OCI-LY1 (cell line): ENCODE data around the gene NMBR.

Experiments
- H2AFZ ChIP-seq: fragments of 200-600 bp; sonication (generic), shearing (Covaris generic); 2 replicates; pipeline ENCODE4 v1.6.0; 2014; ENCODE audit warnings: antibody characterized with exemption, mild to moderate bottlenecking, low read length
- H3F3A ChIP-seq: fragments of 200-600 bp; sonication (generic), shearing (Covaris generic); 2 replicates; pipeline ENCODE4 v1.6.0; 2014; ENCODE audit warnings: mild to moderate bottlenecking, antibody characterized with exemption, low read length, moderate library complexity; ENCODE audit not compliant: insufficient read depth
- H3K27ac ChIP-seq: fragments of 200-600 bp; sonication (generic); 2 replicates; pipeline ENCODE4 v1.5.1; 2014; ENCODE audit warnings: low read length, mixed run types, mild to moderate bottlenecking, low read depth; ENCODE audit not compliant: poor library complexity, severe bottlenecking
- H3K27me3 ChIP-seq: fragments of 200-600 bp; sonication (generic); 2 replicates; pipeline ENCODE4 v1.6.0; 2014; ENCODE audit warnings: antibody characterized with exemption, mild to moderate bottlenecking, low read length, moderate library complexity; ENCODE audit not compliant: insufficient read depth
- H3K36me3 ChIP-seq: fragments of 200-600 bp; sonication (generic); 2 replicates; pipeline ENCODE4 v1.6.1; 2014; ENCODE audit warnings: mild to moderate bottlenecking, antibody characterized with exemption, low read length, moderate library complexity, mixed read lengths; ENCODE audit not compliant: insufficient read depth
- H3K4me1 ChIP-seq: fragments of 200-600 bp; sonication (generic); 2 replicates; pipeline ENCODE4 v1.5.1; 2014; ENCODE audit warnings: mild to moderate bottlenecking, low read length, moderate library complexity; ENCODE audit not compliant: insufficient read depth, severe bottlenecking
- H3K4me2 ChIP-seq: fragments of 200-600 bp; sonication (generic), shearing (Covaris generic); 2 replicates; pipeline ENCODE4 v1.6.1; 2014; ENCODE audit warnings: low read length
- H3K4me3 ChIP-seq: fragments of 200-600 bp; sonication (generic); 2 replicates; pipeline ENCODE4 v1.5.1; 2014; ENCODE audit warnings: low read length, low read depth, mild to moderate bottlenecking, mixed read lengths; ENCODE audit not compliant: poor library complexity, severe bottlenecking
- H3K79me2 ChIP-seq: fragments of 200-600 bp; shearing (Covaris generic); 2 replicates; pipeline ENCODE4 v1.6.1; 2016; ENCODE audit warnings: mixed run types, low read length, mixed read lengths; ENCODE audit not compliant: insufficient read depth
- H3K9ac ChIP-seq: fragments of 200-600 bp; sonication (generic), shearing (Covaris generic); 2 replicates; pipeline ENCODE4 v1.6.1; 2014; ENCODE audit warnings: mild to moderate bottlenecking, low read length, mixed read lengths
- H3K9me2 ChIP-seq: fragments of 200-600 bp; sonication (generic), shearing (Covaris generic); 2 replicates; pipeline ENCODE4 v1.6.1; 2014; ENCODE audit warnings: low read depth, mild to moderate bottlenecking, low read length, mixed read lengths
- H3K9me3 ChIP-seq: fragments of 200-600 bp; shearing (Covaris generic); 2 replicates; pipeline ENCODE4 v1.6.1; 2014; ENCODE audit warnings: low read length, mixed read lengths
- H4K20me1 ChIP-seq: fragments of 200-600 bp; sonication (generic), shearing (Covaris generic); 2 replicates; pipeline ENCODE4 v1.6.0; 2016; ENCODE audit warnings: mild to moderate bottlenecking, low read length; ENCODE audit not compliant: insufficient read depth
- CTCF ChIP-seq: fragments of 200-600 bp; sonication (generic), shearing (Covaris generic); IDR thresholded peaks from 2 replicates; pipeline ENCODE4 v1.5.1; 2017; ENCODE audit warnings: mild to moderate bottlenecking, antibody characterized with exemption, low read length, moderate library complexity, mixed read lengths
- EZH2 ChIP-seq: fragments of 200-600 bp; sonication (generic), shearing (Covaris generic); IDR thresholded peaks from 2 replicates; pipeline ENCODE4 v1.8.0; 2017; ENCODE audit warnings: borderline replicate concordance, mixed run types, mild to moderate bottlenecking, antibody characterized with exemption, low read length, moderate library complexity, mixed read lengths

The NMBR gene

GRCh38 chr6:142045380-142046278 lies 101.3 kb downstream of the NMBR start:
- Histone ChIP-seq H3K4me3 (no peak overlapping the region), H3K9me3 (no peaks in the 10 kb centered on the region), H2AFZ (no peak overlapping the region), H3K4me1 (no peaks in the 10 kb centered on the region), H3K36me3 (no peaks in the 10 kb centered on the region), H3K27ac (no peak overlapping the region), H3K9me2 (no peaks in the 10 kb centered on the region), H3K27me3 (no peaks in the 10 kb centered on the region; the same call in 1 of the 2 replicates), H3K4me2 (no peak overlapping the region), H3K79me2 (no peaks in the 10 kb centered on the region), H4K20me1 (no peaks in the 10 kb centered on the region), H3K9ac (no peak overlapping the region), H3F3A (no peaks in the 10 kb centered on the region)
- TF ChIP-seq EZH2: no peak
- TF ChIP-seq CTCF: peak; percentile 24; the same call in 1 of the 2 replicates

- Histone ChIP-seq H3K79me2 (no peaks in the 10 kb centered on the region), H4K20me1 (no peaks in the 10 kb centered on the region), H3K4me2 (no peak overlapping the region)
These were observed 111.0 kb downstream of the NMBR start for GRCh38 chr6:142035890-142036289.

GRCh38 chr6:142031035-142031434 lies 115.9 kb downstream of the NMBR start:
- Histone ChIP-seq H4K20me1 (no peaks in the 10 kb centered on the region), H3K4me3 (no peak overlapping the region), H3K36me3 (no peaks in the 10 kb centered on the region), H2AFZ (no peak overlapping the region), H3K79me2 (no peaks in the 10 kb centered on the region), H3K27ac (no peak overlapping the region), H3K9me3 (no peaks in the 10 kb centered on the region), H3K4me1 (no peaks in the 10 kb centered on the region), H3F3A (no peaks in the 10 kb centered on the region), H3K4me2 (no peak overlapping the region), H3K27me3 (no peaks in the 10 kb centered on the region), H3K9ac (no peak overlapping the region), H3K9me2 (no peaks in the 10 kb centered on the region)
- TF ChIP-seq CTCF (no peak), EZH2 (no peak)

More at GRCh38 chr6:142035890-142036289, 111.0 kb downstream of the NMBR start:
- Histone ChIP-seq H3K9me2 (no peaks in the 10 kb centered on the region), H3K9ac (no peak overlapping the region), H3F3A (no peaks in the 10 kb centered on the region), H3K27ac (no peak overlapping the region), H3K27me3 (no peaks in the 10 kb centered on the region; the same call in 1 of the 2 replicates), H3K4me3 (no peak overlapping the region), H3K4me1 (no peaks in the 10 kb centered on the region), H3K36me3 (no peaks in the 10 kb centered on the region), H3K9me3 (no peaks in the 10 kb centered on the region), H2AFZ (no peak overlapping the region)
- TF ChIP-seq CTCF: no peak
